K562 (cell line): Measurements from ENCODE around the gene FBXO33.

Experiments
- ATF4 ChIP-seq: fragments of 450-650 bp; formaldehyde crosslinking; IDR thresholded peaks from 2 replicates; pipeline ENCODE4 v1.4.0; 2022; ENCODE audit warnings: mild to moderate bottlenecking, moderate library complexity
- CBX1 ChIP-seq: sonication (generic); IDR thresholded peaks from 2 replicates; pipeline ENCODE4 v1.6.1; 2016; ENCODE audit warnings: antibody characterized with exemption, low read depth, mild to moderate bottlenecking
- CBX8 ChIP-seq: fragments of 200-600 bp; sonication (generic); IDR thresholded peaks from 2 replicates; pipeline ENCODE4 v1.6.1; 2012; ENCODE audit warnings: borderline replicate concordance, mixed run types, low read depth, mild to moderate bottlenecking, moderate library complexity, mixed read lengths, low read length, control low read depth, inconsistent platforms; ENCODE audit not compliant: poor library complexity, severe bottlenecking; ENCODE audit errors: extremely low read depth
- CTCF ChIP-seq, 3 experiments: IDR thresholded peaks in 2 of 3; conservative IDR thresholded peaks in 1 of 3; 2 replicates each; pipeline ENCODE4 v1.5.1; 2011 to 2012; ENCODE audit warnings: low read length in 3 of 3, mild to moderate bottlenecking in 3 of 3, control low read depth in 2 of 3, improper control_type of control experiment in 1 of 3, inconsistent platforms in 1 of 3, low read depth in 1 of 3, mixed read lengths in 1 of 3, moderate library complexity in 1 of 3; ENCODE audit not compliant: insufficient read depth in 2 of 3
- ELF1 ChIP-seq: fragments of 200-800 bp; sonication (Bioruptor generic); IDR thresholded peaks from 2 replicates; pipeline ENCODE4 v1.6.1; 2016; ENCODE audit warnings: missing genetic modification characterization, missing compliant biosample characterization
- IRF9 ChIP-seq: fragments of 450-650 bp; IDR thresholded peaks from 2 replicates; pipeline ENCODE4 v1.6.1; 2016; ENCODE audit warnings: missing biosample characterization, missing genetic modification characterization
- KLF13 ChIP-seq: fragments of 450-650 bp; IDR thresholded peaks from 2 replicates; pipeline ENCODE4 v1.6.1; 2016; ENCODE audit warnings: missing genetic modification characterization, low read depth, mild to moderate bottlenecking, missing compliant biosample characterization, moderate library complexity, borderline replicate concordance
- REST ChIP-seq, 2 experiments: fragments of 450-650 bp; formaldehyde crosslinking in 1 of 2; IDR thresholded peaks; 2 replicates each; pipeline versions ENCODE4 v1.4.0 to v1.6.1; 2014 to 2020; ENCODE audit warnings: mild to moderate bottlenecking in 2 of 2, borderline replicate concordance in 1 of 2, low read depth in 1 of 2
- STAT6 ChIP-seq: sonication (generic); formaldehyde crosslinking; IDR thresholded peaks from 2 replicates; pipeline ENCODE4 v1.8.1; 2023; ENCODE audit warnings: mild to moderate bottlenecking, missing genetic modification reagents
- TRIM28 ChIP-seq: fragments of 450-650 bp; IDR thresholded peaks from 2 replicates; pipeline ENCODE4 v1.6.1; 2017
- ZNF274 ChIP-seq: IDR thresholded peaks from 2 replicates; pipeline ENCODE4 v1.6.1; 2011; ENCODE audit warnings: low read depth, mild to moderate bottlenecking, low read length, moderate library complexity, borderline replicate concordance
- ZZZ3 ChIP-seq: fragments of 450-650 bp; IDR thresholded peaks from 2 replicates; pipeline ENCODE4 v1.6.1; 2016; ENCODE audit warnings: antibody characterized with exemption, mild to moderate bottlenecking, moderate library complexity

- TF ChIP-seq CBX1 = no peak
- no peak for TF ChIP-seq REST (IDR thresholded peaks at IDR 0.05; ENCODE audit: borderline replicate concordance)
- TF ChIP-seq REST (CRISPR knock-in tag; IDR thresholded peaks at IDR 0.05; ENCODE audit: low read depth) = no peak
- TF ChIP-seq IRF9 (tag) = no peak
- no peak for TF ChIP-seq ZZZ3
- TF ChIP-seq CTCF (IDR thresholded peaks at IDR 0.05 in 2 of 3, conservative IDR thresholded peaks at IDR 0.05 in 1 of 3; ENCODE audit: insufficient read depth in 2 of 3, low read depth in 1 of 3, low read length in 3 of 3) = no peak
- no peak for TF ChIP-seq ATF4 (CRISPR knock-in tag)
- TF ChIP-seq STAT6 (CRISPR knock-in tag) = no peak
- TF ChIP-seq ELF1 = no peak
- TF ChIP-seq CBX8 = no peak
- TF ChIP-seq TRIM28 = no peak
- TF ChIP-seq ZNF274 = no peak
- TF ChIP-seq KLF13 (tag) = no peak
Measured at GRCh38 chr14:39351708-39352107, 80.5 kb downstream of the FBXO33 start.
